Esophagus muscularis mucosa (tissue), 4 donors: ENCODE data around the gene TMPRSS12.

Experiments
- EP300 ChIP-seq: sonication (generic); formaldehyde crosslinking; IDR thresholded peaks from one replicate; pipeline ENCODE4 v1.6.1; 2017; ENCODE audit warnings: antibody characterized with exemption
- POLR2A ChIP-seq: fragments of 450-650 bp; IDR thresholded peaks from one replicate; pipeline ENCODE4 v1.6.1; 2017; ENCODE audit warnings: antibody characterized with exemption, moderate library complexity, mild to moderate bottlenecking, low read depth
- POLR2AphosphoS5 ChIP-seq, 2 donors: sonication (generic); formaldehyde crosslinking; IDR thresholded peaks; one replicate each; pipeline ENCODE4 v1.6.1; 2017; ENCODE audit warnings: antibody characterized with exemption in 2 of 2
- TF ChIP-seq, protein P1 (sequence below), 3 experiments: fragments of 200-600 bp in 2 of 3; fragments of 450-650 bp in 1 of 3; sonication (generic) in 2 of 3; IDR thresholded peaks; one replicate each; pipeline ENCODE4 v1.5.1; 2017 to 2019; ENCODE audit warnings: antibody characterized with exemption in 3 of 3, mild to moderate bottlenecking in 2 of 3, moderate library complexity in 1 of 3

DNA sequence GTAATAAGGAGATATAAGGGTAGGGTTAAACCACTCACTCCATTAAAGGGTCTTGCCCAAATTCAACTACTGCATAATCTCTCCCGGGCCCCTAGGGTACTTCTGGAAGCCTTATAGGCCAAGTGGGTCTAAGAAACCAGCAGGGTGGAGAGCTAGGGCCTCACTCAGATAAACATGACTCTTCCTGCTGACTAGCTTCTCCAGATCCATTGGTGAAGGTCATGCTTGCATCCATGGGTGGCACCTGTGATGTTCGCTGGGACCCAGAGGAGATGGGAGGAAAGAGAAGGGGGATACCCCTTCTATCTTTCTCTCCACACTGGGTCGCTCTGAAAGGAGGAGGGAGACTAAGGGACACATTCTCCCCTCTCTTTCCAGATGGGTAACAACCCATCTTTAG, 73.6 kb downstream of the TMPRSS12 start:
- TF ChIP-seq POLR2A (no peak), EP300 (no peak), POLR2AphosphoS5 (IDR thresholded peaks at IDR 0.05) (no peak)
- TF ChIP-seq, protein P1, sequence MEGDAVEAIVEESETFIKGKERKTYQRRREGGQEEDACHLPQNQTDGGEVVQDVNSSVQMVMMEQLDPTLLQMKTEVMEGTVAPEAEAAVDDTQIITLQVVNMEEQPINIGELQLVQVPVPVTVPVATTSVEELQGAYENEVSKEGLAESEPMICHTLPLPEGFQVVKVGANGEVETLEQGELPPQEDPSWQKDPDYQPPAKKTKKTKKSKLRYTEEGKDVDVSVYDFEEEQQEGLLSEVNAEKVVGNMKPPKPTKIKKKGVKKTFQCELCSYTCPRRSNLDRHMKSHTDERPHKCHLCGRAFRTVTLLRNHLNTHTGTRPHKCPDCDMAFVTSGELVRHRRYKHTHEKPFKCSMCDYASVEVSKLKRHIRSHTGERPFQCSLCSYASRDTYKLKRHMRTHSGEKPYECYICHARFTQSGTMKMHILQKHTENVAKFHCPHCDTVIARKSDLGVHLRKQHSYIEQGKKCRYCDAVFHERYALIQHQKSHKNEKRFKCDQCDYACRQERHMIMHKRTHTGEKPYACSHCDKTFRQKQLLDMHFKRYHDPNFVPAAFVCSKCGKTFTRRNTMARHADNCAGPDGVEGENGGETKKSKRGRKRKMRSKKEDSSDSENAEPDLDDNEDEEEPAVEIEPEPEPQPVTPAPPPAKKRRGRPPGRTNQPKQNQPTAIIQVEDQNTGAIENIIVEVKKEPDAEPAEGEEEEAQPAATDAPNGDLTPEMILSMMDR (IDR thresholded peaks at IDR 0.05): no peak
